ENCODE measurements around the gene THADA.

Gene THADA, protein sequence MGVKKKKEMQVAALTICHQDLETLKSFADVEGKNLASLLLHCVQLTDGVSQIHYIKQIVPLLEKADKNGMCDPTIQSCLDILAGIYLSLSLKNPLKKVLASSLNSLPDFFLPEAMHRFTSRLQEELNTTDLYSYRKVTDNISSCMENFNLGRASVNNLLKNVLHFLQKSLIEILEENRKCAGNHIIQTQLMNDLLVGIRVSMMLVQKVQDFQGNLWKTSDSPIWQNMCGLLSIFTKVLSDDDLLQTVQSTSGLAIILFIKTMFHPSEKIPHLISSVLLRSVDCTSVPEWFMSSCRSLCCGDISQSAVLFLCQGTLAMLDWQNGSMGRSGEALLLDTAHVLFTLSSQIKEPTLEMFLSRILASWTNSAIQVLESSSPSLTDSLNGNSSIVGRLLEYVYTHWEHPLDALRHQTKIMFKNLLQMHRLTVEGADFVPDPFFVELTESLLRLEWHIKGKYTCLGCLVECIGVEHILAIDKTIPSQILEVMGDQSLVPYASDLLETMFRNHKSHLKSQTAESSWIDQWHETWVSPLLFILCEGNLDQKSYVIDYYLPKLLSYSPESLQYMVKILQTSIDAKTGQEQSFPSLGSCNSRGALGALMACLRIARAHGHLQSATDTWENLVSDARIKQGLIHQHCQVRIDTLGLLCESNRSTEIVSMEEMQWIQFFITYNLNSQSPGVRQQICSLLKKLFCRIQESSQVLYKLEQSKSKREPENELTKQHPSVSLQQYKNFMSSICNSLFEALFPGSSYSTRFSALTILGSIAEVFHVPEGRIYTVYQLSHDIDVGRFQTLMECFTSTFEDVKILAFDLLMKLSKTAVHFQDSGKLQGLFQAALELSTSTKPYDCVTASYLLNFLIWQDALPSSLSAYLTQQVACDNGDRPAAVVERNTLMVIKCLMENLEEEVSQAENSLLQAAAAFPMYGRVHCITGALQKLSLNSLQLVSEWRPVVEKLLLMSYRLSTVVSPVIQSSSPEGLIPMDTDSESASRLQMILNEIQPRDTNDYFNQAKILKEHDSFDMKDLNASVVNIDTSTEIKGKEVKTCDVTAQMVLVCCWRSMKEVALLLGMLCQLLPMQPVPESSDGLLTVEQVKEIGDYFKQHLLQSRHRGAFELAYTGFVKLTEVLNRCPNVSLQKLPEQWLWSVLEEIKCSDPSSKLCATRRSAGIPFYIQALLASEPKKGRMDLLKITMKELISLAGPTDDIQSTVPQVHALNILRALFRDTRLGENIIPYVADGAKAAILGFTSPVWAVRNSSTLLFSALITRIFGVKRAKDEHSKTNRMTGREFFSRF (N-terminal part only)
- long read RNA-seq, partial matches to known transcripts: 25 of 32 reads
- long read RNA-seq, other reads (novel, unspliced or antisense): 7 of 32 reads

DNA sequence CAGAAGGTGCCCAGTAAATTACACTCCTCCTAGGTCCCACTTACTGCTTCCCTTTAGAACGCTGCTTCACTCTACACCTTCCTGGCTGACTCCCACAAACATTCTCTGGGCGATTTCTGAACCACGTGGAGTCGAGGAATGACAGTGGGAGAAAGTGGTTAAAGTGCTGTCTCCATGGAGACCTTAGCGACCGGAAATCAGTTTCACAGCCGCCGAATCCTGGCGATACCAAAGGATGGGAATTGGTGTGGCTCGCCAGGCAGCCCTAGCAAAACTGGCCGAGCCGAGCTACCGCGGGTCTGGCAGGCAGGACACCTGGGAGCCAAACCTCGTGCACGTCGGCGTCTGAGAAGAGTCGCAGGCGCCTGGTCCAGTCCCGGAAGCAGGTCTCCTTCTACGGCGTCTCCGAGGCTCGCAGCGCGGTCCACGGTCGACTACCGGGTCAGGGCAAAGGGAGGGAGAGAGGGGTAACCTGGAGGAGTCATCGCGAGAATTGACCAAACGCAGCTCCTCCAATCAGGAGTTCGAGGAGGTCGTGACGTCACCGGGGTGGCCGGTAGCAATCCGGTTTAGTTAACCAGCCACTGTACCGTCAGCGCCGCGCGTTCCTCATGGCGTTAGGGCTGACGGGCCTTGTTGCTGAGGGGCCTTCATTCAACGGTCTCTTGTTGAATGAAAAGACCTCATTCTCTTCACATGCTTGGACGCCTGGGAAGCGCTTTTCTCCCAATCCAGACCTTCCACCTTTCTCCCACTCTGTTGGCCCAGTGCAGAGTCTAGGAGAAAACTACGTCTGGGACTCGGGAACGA lies at the start of gene THADA:
Gene THADA, minus strand, starts transcription at position 436 of the 810 bp plus-strand sequence. CDS start 3,646 bp downstream, outside the sequence.
- Histone ChIP-seq H3K27me3 (ENCODE audit: insufficient read depth, poor library complexity, severe bottlenecking) (no peaks in the 10 kb centered on the region), H3K4me3 (replicated peaks; ENCODE audit: insufficient read depth, low read length) (peak within 1 kb of the TSS; percentile 93), H3K27ac (replicated peaks) (peak within 1 kb of the TSS; percentile 98)
- TF ChIP-seq SPI1 (IDR thresholded peaks at IDR 0.05; ENCODE audit: borderline replicate concordance, low read depth) (no peak; the same call in 1 of the 2 replicates), GABPA (IDR thresholded peaks at IDR 0.05; ENCODE audit: low read depth) (peak; percentile 87), REST (IDR thresholded peaks at IDR 0.05; ENCODE audit: insufficient replicate concordance, low read depth) (peak; percentile 66), POLR2AphosphoS5 (IDR thresholded peaks at IDR 0.05; ENCODE audit: low read depth) (peak; percentile 99)
- peak; percentile 98 to 100 for DNase-seq (ENCODE audit: low read depth in 1 of 2, low spot score in 1 of 2)

DNA sequence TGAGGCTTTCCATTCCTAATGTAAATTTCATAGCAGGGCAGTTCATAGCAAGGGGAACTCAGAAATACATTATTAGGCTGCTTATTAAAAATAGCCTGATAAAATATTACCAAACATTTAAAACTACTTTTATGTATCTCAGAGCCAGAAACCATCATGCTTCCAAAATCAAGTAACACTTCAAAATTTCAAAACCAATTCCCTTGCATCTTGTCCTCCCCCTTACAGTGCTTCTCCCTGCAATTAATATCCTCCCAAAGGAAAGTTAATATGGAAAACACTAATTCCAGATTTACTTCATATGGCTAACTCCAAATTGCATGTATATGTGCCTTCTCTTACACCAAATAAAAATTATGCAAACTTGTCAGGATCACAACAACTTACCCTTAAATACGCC lies 47.8 kb upstream of the THADA start:
- no peak for DNase-seq (ENCODE audit: low read depth in 1 of 2, low spot score in 1 of 2)
- Histone ChIP-seq H3K27me3 (ENCODE audit: insufficient read depth, poor library complexity, severe bottlenecking) (no peaks in the 10 kb centered on the region), H3K4me3 (replicated peaks; ENCODE audit: insufficient read depth, low read length) (no peak overlapping the region), H3K27ac (replicated peaks) (no peak overlapping the region)
- TF ChIP-seq, protein P1, sequence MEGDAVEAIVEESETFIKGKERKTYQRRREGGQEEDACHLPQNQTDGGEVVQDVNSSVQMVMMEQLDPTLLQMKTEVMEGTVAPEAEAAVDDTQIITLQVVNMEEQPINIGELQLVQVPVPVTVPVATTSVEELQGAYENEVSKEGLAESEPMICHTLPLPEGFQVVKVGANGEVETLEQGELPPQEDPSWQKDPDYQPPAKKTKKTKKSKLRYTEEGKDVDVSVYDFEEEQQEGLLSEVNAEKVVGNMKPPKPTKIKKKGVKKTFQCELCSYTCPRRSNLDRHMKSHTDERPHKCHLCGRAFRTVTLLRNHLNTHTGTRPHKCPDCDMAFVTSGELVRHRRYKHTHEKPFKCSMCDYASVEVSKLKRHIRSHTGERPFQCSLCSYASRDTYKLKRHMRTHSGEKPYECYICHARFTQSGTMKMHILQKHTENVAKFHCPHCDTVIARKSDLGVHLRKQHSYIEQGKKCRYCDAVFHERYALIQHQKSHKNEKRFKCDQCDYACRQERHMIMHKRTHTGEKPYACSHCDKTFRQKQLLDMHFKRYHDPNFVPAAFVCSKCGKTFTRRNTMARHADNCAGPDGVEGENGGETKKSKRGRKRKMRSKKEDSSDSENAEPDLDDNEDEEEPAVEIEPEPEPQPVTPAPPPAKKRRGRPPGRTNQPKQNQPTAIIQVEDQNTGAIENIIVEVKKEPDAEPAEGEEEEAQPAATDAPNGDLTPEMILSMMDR (IDR thresholded peaks at IDR 0.05; ENCODE audit: insufficient read depth, low read length): no peak
- no peak for TF ChIP-seq REST (IDR thresholded peaks at IDR 0.05; ENCODE audit: insufficient replicate concordance, low read depth)
- no peak for TF ChIP-seq POLR2AphosphoS5 (IDR thresholded peaks at IDR 0.05; ENCODE audit: low read depth)
- no peak for TF ChIP-seq SPI1 (IDR thresholded peaks at IDR 0.05; ENCODE audit: borderline replicate concordance, low read depth)
- no peak for TF ChIP-seq GABPA (IDR thresholded peaks at IDR 0.05; ENCODE audit: low read depth)

- peaks cover 4% of the 10 kb centered on the region for H3K27me3 ChIP-seq (ENCODE audit: insufficient read depth, poor library complexity, severe bottlenecking)
- no peak for DNase-seq (ENCODE audit: low read depth in 1 of 2, low spot score in 1 of 2)
- H3K27ac ChIP-seq (replicated peaks): no peak overlapping the region
- TF ChIP-seq, protein P1 (IDR thresholded peaks at IDR 0.05; ENCODE audit: insufficient read depth, low read length): no peak
- TF ChIP-seq REST (IDR thresholded peaks at IDR 0.05; ENCODE audit: insufficient replicate concordance, low read depth) (no peak), SPI1 (IDR thresholded peaks at IDR 0.05; ENCODE audit: borderline replicate concordance, low read depth) (no peak), POLR2AphosphoS5 (IDR thresholded peaks at IDR 0.05; ENCODE audit: low read depth) (no peak), GABPA (IDR thresholded peaks at IDR 0.05; ENCODE audit: low read depth) (no peak)
- no peak overlapping the region for H3K4me3 ChIP-seq (replicated peaks; ENCODE audit: insufficient read depth, low read length)
Measured at GRCh38 chr2:43642363-43642762, 46.5 kb upstream of the THADA start.

Measured in HL-60 (cell line).